H1 (cell line): ENCODE results near the gene ACTG1. TPM values are rescaled to one million over a fixed set of nuclear protein-coding genes. Genes with fewer than 3 reads are reported as not detected.

Experiments
- BRCA1 ChIP-seq: IDR thresholded peaks from 2 replicates; pipeline ENCODE4 v1.6.1; 2012; ENCODE audit warnings: low read depth, low read length, improper control_type of control experiment
- CHD7 ChIP-seq: fragments of 300-600 bp; sonication (generic); IDR thresholded peaks from 2 replicates; pipeline ENCODE4 v1.7.1; 2012; ENCODE audit warnings: low read length, moderate library complexity, mild to moderate bottlenecking, inconsistent platforms; ENCODE audit not compliant: insufficient replicate concordance
- CREB1 ChIP-seq: IDR thresholded peaks from 2 replicates; pipeline ENCODE4 v1.6.1; 2012; ENCODE audit warnings: inconsistent platforms
- JUN ChIP-seq: IDR thresholded peaks from 2 replicates; pipeline ENCODE4 v1.6.1; 2011; ENCODE audit warnings: low read depth, mild to moderate bottlenecking, improper control_type of control experiment, low read length
- JUND ChIP-seq: IDR thresholded peaks from 2 replicates; pipeline ENCODE4 v1.6.1; 2011; ENCODE audit warnings: mild to moderate bottlenecking, improper control_type of control experiment, low read length
- KDM4A ChIP-seq: IDR thresholded peaks from one replicate; pipeline ENCODE4 v1.7.1; 2012; ENCODE audit warnings: low read depth, mild to moderate bottlenecking, moderate library complexity, low read length, inconsistent platforms; ENCODE audit not compliant: severe bottlenecking
- POU5F1 ChIP-seq: IDR thresholded peaks from 2 replicates; pipeline ENCODE4 v1.6.1; 2011; ENCODE audit warnings: low read depth, mild to moderate bottlenecking, low read length, moderate library complexity
- SAP30 ChIP-seq: fragments of 300-600 bp; sonication (generic); IDR thresholded peaks from 2 replicates; pipeline ENCODE4 v1.7.1; 2012; ENCODE audit warnings: low read length, moderate library complexity, mild to moderate bottlenecking, inconsistent platforms; ENCODE audit not compliant: insufficient read depth, insufficient replicate concordance
- SIN3A ChIP-seq, 2 experiments: IDR thresholded peaks in 1 of 2; conservative IDR thresholded peaks in 1 of 2; 2 replicates each; pipeline ENCODE4 v1.6.1; 2011 to 2012; ENCODE audit warnings: low read length in 2 of 2, improper control_type of control experiment in 1 of 2, low read depth in 1 of 2, mild to moderate bottlenecking in 1 of 2
- SP1 ChIP-seq: IDR thresholded peaks from 2 replicates; pipeline ENCODE4 v1.6.1; 2011; ENCODE audit warnings: low read depth, low read length
- polyA plus RNA-seq, 7 experiments: library from polyadenylated mRNA; depleted of rRNA in 3 of 7; stranded (reverse) in 5 of 7; unstranded in 2 of 7; fragments of >200 nt in 5 of 7; fragments of 200-250 nt in 2 of 7; gene quantifications; 1 replicate in 5 of 7; 2 replicates in 1 of 7; 4 replicates in 1 of 7; pipeline versions ENCODE4 v1.2.1 to v1.2.3, GENCODE V29; 2011 to 2013; ENCODE audit warnings: missing spikeins in 2 of 7, mixed read lengths in 2 of 7
- total RNA-seq: library from RNA; stranded (reverse); fragmentation: NEBNext Ultra II Directional; extraction: Animal tissue kit (Norgen Biotek cat#: 25700); gene quantifications from 2 replicates; pipeline ENCODE4 v1.2.1, GENCODE V29; 2021

Gene ACTG1
- total and polyA plus RNA-seq, 2 of the 8 experiments (the other 6 are each of a cell fraction or from before 2014, with no cell fraction given): 3,535 to 5,010 TPM

GRCh38 chr17:81522491-81523401 lies 10.1 kb upstream of the ACTG1 start (continued):
- TF ChIP-seq POU5F1: no peak
- no peak; a peak in 1 of 4 replicates for TF ChIP-seq SIN3A (conservative IDR thresholded peaks at IDR 0.05 in 1 of 2, IDR thresholded peaks at IDR 0.05 in 1 of 2; ENCODE audit: low read depth in 1 of 2, low read length in 2 of 2)
- no peak for TF ChIP-seq BRCA1
- no peak for TF ChIP-seq CHD7
- no peak for TF ChIP-seq KDM4A
- TF ChIP-seq SAP30: no peak
- no peak for TF ChIP-seq SP1
- no peak for TF ChIP-seq CREB1
- no peak for TF ChIP-seq JUND
- no peak for TF ChIP-seq JUN
